Left kidney (tissue), 2 donors: Measurements from ENCODE around the gene IFNLR1. TPM values are rescaled to one million over a fixed set of nuclear protein-coding genes. Genes with fewer than 3 reads are reported as not detected.

Experiments
- DNase-seq: peaks from one replicate; pipeline ENCODE4 v3.0.0-alpha.2; 2013
- polyA plus RNA-seq: library from polyadenylated mRNA; unstranded; fragments of 120-200 nt; gene quantifications from one replicate; pipeline ENCODE4 v1.2.1, GENCODE V29; 2013; ENCODE audit not compliant: insufficient read length

IFNLR1 gene
- polyA plus RNA-seq, 1 donor, result 3.5 TPM

- no peak for DNase-seq
Measured at GRCh38 chr1:24147816-24148215, 39.3 kb downstream of the IFNLR1 start.

GRCh38 chr1:24147194-24147593, 39.9 kb downstream of the IFNLR1 start:
- no peak for DNase-seq

- DNase-seq, result no peak
Measured at GRCh38 chr1:24142546-24143534, 44.2 kb downstream of the IFNLR1 start, which contains the start of gene IL22RA1. IL22RA1 (minus strand) TSS chr1:24143140; CDS start chr1:24143082, 58 bp downstream.

GRCh38 chr1:24141311-24141997, 45.6 kb downstream of the IFNLR1 start:
- DNase-seq, result no peak

- DNase-seq, result no peak
Measured at GRCh38 chr1:24140741-24141181, 46.3 kb downstream of the IFNLR1 start.

- no peak for DNase-seq
Measured at GRCh38 chr1:24139841-24140425, 47.2 kb downstream of the IFNLR1 start.

- DNase-seq, result no peak
Measured at GRCh38 chr1:24139222-24139489, 47.9 kb downstream of the IFNLR1 start.

GRCh38 chr1:24138476-24139221, 48.4 kb downstream of the IFNLR1 start:
- DNase-seq, result no peak

- DNase-seq, result no peak
Measured at GRCh38 chr1:24136956-24137539, 50.0 kb downstream of the IFNLR1 start.

- no peak for DNase-seq
Measured at GRCh38 chr1:24134376-24134775, 52.7 kb downstream of the IFNLR1 start.

GRCh38 chr1:24133819-24134218, 53.3 kb downstream of the IFNLR1 start:
- no peak for DNase-seq

GRCh38 chr1:24130385-24130784, 56.7 kb downstream of the IFNLR1 start:
- no peak for DNase-seq

GRCh38 chr1:24127801-24128363, 59.2 kb downstream of the IFNLR1 start:
- no peak for DNase-seq

GRCh38 chr1:24127134-24127800, 59.8 kb downstream of the IFNLR1 start:
- DNase-seq, result no peak

GRCh38 chr1:24126672-24127023, 60.4 kb downstream of the IFNLR1 start:
- DNase-seq, result no peak

GRCh38 chr1:24126018-24126671, 60.9 kb downstream of the IFNLR1 start:
- no peak for DNase-seq

- DNase-seq, result no peak
Measured at GRCh38 chr1:24125456-24125855, 61.6 kb downstream of the IFNLR1 start.

- DNase-seq, result no peak
Measured at GRCh38 chr1:24124980-24125379, 62.1 kb downstream of the IFNLR1 start.

- DNase-seq, result no peak
Measured at GRCh38 chr1:24123611-24124010, 63.5 kb downstream of the IFNLR1 start.

GRCh38 chr1:24122776-24123175, 64.3 kb downstream of the IFNLR1 start:
- no peak for DNase-seq
